ENCODE results near the gene UBXN1. TPM values are rescaled to one million over a fixed set of nuclear protein-coding genes. Genes with fewer than 3 reads are reported as not detected.

The UBXN1 gene
- total and polyA plus RNA-seq, 10 of the 15 experiments (the other 5 are each of a cell fraction or from before 2014, with no cell fraction given), result 7.0 to 173 (median 106) TPM

GRCh38 chr11:62665075-62665598 lies 13.7 kb downstream of the UBXN1 start, which contains the start of the genes C11orf98 and CSKMT (continued):
- TF ChIP-seq TAF1 (IDR thresholded peaks at IDR 0.05; ENCODE audit: borderline replicate concordance, low read depth, low read length) (peak; percentile 96), RCOR1 (conservative IDR thresholded peaks at IDR 0.05; ENCODE audit: low read depth, low read length) (no peak), POLR2AphosphoS5 (IDR thresholded peaks at IDR 0.05; ENCODE audit: low read length) (peak; percentile 100), FOXK2 (IDR thresholded peaks at IDR 0.05) (no peak), ZBED1 (IDR thresholded peaks at IDR 0.05; ENCODE audit: borderline replicate concordance) (peak; percentile 99), ZNF207 (IDR thresholded peaks at IDR 0.05; ENCODE audit: borderline replicate concordance) (peak; percentile 26; the same call in 1 of the 2 replicates), RB1 (IDR thresholded peaks at IDR 0.05; ENCODE audit: borderline replicate concordance) (no peak), SMAD1 (IDR thresholded peaks at IDR 0.05; ENCODE audit: low read depth, partially characterized antibody) (peak; percentile 90), ZNF687 (IDR thresholded peaks at IDR 0.05) (peak; percentile 92), YY1 (IDR thresholded peaks at IDR 0.05; ENCODE audit: low read depth, low read length) (peak; percentile 68; the same call in 1 of the 2 replicates), CHD2 (IDR thresholded peaks at IDR 0.05; ENCODE audit: borderline replicate concordance, low read depth, low read length) (no peak), ZBTB33 (IDR thresholded peaks at IDR 0.05) (0 out of 2 replicates have a peak, but pooled peaks have one; percentile 10)
